Muscle of leg (tissue), 11 donors: ENCODE measurements around the gene WFIKKN2. TPM values are rescaled to one million over a fixed set of nuclear protein-coding genes. Genes with fewer than 3 reads are reported as not detected.
A peak's percentile ranks its signal among the peaks of the same experiment; 100 is the strongest.

Experiments
- DNase-seq: peaks from one replicate; pipeline ENCODE4 v3.0.0; 2013
- H3K27ac ChIP-seq: one replicate; pipeline ENCODE4 v1.5.1; 2013; ENCODE audit warnings: mild to moderate bottlenecking, low read length, control low read depth
- H3K27me3 ChIP-seq: one replicate; pipeline ENCODE4 v1.6.1; 2013; ENCODE audit warnings: low read length; ENCODE audit not compliant: control insufficient read depth, insufficient read depth
- H3K36me3 ChIP-seq: one replicate; pipeline ENCODE4 v1.6.1; 2013; ENCODE audit warnings: low read length; ENCODE audit not compliant: control insufficient read depth, insufficient read depth
- H3K4me1 ChIP-seq: one replicate; pipeline ENCODE4 v1.6.1; 2013; ENCODE audit warnings: low read length; ENCODE audit not compliant: control insufficient read depth, insufficient read depth
- H3K4me3 ChIP-seq: one replicate; pipeline ENCODE4 v1.5.1; 2013; ENCODE audit warnings: low read length, control low read depth
- H3K9me3 ChIP-seq: replicated peaks from 2 replicates; pipeline ENCODE4 v1.6.1; 2013; ENCODE audit warnings: low read depth, low read length; ENCODE audit not compliant: control insufficient read depth
- WGBS: methylation state at CpG from one replicate; pipeline ENCODE4 v1.1.5; 2013; ENCODE audit warnings: missing lambda C conversion rate; ENCODE audit not compliant: insufficient coverage; 5-methylcytosine and 5-hydroxymethylcytosine counted together
- polyA plus RNA-seq, 8 donors: library from polyadenylated mRNA; unstranded; fragments of 120-200 nt; gene quantifications; one replicate each; pipeline versions ENCODE4 v1.2.1 to v1.2.3, GENCODE V29; 2013; ENCODE audit warnings: inconsistent platforms in 1 of 8, low replicate concordance in 1 of 8; ENCODE audit not compliant: insufficient read length in 8 of 8, insufficient read depth in 1 of 8
- total RNA-seq: library from RNA; stranded (reverse); fragments of 120-200 nt; gene quantifications from one replicate; pipeline ENCODE4 v1.2.4, GENCODE V29; 2013

Gene WFIKKN2
- total and polyA plus RNA-seq, 9 donors, result 0.35 to 3.3 (median 1.2) TPM

GRCh38 chr17:50820651-50821050, 14.7 kb upstream of the WFIKKN2 start:
- 90% methylated on average over 7 of the region's 10 CpGs for WGBS
- no peak overlapping the region for H3K27ac ChIP-seq
- no peaks in the 10 kb centered on the region for H3K4me1 ChIP-seq
- H3K9me3 ChIP-seq, result no peaks in the 10 kb centered on the region
- H3K27me3 ChIP-seq, result peaks cover 4% of the 10 kb centered on the region
- no peaks in the 10 kb centered on the region for H3K36me3 ChIP-seq
- H3K4me3 ChIP-seq, result no peak overlapping the region
- no peak for DNase-seq

GRCh38 chr17:50822550-50822949, 12.8 kb upstream of the WFIKKN2 start:
- H3K27me3 ChIP-seq, result no peaks in the 10 kb centered on the region
- WGBS, result no CpG with 5 or more reads among the region's 2 CpGs
- no peak overlapping the region for H3K27ac ChIP-seq
- no peaks in the 10 kb centered on the region for H3K36me3 ChIP-seq
- DNase-seq, result no peak
- H3K4me3 ChIP-seq, result no peak overlapping the region
- H3K9me3 ChIP-seq, result no peaks in the 10 kb centered on the region
- no peaks in the 10 kb centered on the region for H3K4me1 ChIP-seq

DNA sequence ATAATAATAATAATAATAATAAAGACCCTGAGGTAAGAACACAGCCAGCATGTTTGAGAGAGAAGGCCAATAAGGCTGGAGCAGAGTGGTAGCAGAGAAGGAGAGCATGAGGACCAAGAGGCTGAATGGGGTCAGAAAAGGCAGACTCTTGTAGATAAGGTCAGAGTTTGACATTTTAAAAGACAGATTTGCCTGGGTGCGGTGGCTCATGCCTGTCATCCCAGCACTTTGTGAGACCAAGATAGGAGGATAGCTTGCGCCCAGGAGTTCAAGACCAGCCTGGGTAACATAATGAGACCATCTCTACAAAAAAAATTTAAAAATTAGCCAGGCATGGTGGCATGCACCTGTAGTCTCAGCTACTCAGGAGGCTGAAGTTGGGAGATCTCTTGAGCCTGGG, 11.0 kb upstream of the WFIKKN2 start:
- WGBS, result no CpG with 5 or more reads among the region's 2 CpGs
- H3K9me3 ChIP-seq, result no peaks in the 10 kb centered on the region
- DNase-seq, result no peak

DNA sequence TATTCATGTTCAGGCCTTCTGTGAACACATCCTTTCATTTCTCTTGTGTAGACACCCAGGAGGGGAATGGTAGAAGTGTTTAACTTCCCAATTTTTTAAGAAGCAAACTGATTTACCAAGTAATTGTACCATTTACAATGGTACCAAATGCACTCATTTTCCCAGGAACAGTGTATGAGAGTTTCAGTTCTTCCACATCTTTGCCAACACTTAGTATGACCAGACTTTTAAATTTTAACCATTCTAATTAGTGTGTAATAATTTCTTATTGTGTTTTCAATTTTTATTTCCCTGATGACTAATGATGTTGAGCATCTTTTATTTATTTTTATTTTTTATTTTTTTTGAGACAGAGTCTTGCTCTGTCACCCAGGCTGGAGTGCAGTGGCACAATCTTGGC, 10.2 kb upstream of the WFIKKN2 start:
- no peak overlapping the region for H3K4me3 ChIP-seq
- no peaks in the 10 kb centered on the region for H3K36me3 ChIP-seq
- no peaks in the 10 kb centered on the region for H3K27me3 ChIP-seq
- H3K27ac ChIP-seq, result no peak overlapping the region
- DNase-seq, result no peak
- no peaks in the 10 kb centered on the region for H3K9me3 ChIP-seq
- H3K4me1 ChIP-seq, result peaks cover 5% of the 10 kb centered on the region

More for the DNA sequence above, 11.0 kb upstream of the WFIKKN2 start:
- Histone ChIP-seq H3K4me3 (no peak overlapping the region), H3K4me1 (peaks cover 2% of the 10 kb centered on the region), H3K36me3 (no peaks in the 10 kb centered on the region), H3K27ac (no peak overlapping the region), H3K27me3 (no peaks in the 10 kb centered on the region)

DNA sequence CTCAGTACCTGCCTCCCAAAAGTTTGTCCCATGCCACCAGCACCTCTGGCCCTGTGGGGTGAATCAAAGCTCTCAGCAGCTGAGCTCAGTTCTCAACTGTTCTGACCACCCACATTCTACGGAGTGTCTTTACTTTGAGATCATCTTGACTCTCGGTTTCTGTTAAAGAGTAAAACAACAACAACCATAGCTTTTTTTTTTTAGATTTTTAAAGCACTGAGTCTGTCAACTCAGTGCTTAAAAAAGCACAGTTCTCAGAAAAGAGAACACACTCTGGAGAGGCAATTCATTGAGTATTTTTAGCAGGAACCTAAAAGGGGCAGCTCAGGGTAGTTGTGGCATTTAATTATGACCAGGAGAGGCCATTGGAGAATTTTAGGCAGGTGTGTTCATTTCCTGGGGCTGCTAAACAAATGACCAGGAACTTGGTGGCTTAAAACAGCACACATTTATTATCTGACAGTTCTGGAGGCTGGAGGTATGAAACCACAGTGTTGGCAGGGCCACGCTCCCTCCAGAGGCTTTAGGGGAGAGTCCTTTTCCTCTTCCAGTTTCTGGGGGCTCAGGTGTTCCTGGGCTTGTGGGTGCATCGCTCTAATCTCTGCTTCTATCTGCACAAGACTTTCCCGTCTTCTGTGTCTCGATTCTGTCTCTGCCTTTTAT, 6.7 kb upstream of the WFIKKN2 start:
- Histone ChIP-seq H3K4me3 (no peak overlapping the region), H3K9me3 (no peaks in the 10 kb centered on the region), H3K36me3 (no peaks in the 10 kb centered on the region), H3K27me3 (peaks cover 5% of the 10 kb centered on the region), H3K27ac (no peak overlapping the region), H3K4me1 (peaks cover 38% of the 10 kb centered on the region)
- DNase-seq, result no peak
- WGBS, result 73% methylated on average over 4 of the region's 6 CpGs

DNA sequence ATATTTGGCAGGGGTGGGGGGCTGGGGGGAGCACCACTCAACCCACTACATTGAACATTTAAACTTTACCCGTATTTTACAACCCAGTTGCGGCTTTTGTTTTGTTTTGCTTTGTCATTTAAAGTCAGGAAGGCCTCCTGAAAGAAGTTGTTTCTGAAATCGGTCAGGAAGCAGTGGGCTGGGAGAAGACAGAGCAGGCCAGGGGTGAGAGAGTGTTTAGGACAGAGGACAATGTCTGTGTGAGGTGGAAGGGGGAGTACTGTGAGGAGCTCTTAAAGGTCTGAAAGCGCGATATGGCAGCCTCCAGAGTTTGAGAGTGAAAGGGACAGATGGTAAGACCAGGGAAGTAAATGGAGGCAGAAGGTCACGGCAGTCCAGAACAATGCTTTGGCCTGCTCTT, 6.1 kb upstream of the WFIKKN2 start:
- peaks cover 11% of the 10 kb centered on the region for H3K27me3 ChIP-seq
- no peak for DNase-seq
- H3K36me3 ChIP-seq, result no peaks in the 10 kb centered on the region
- H3K4me3 ChIP-seq, result no peak overlapping the region
- WGBS, result 74% methylated on average over 4 of the region's 6 CpGs
- no peaks in the 10 kb centered on the region for H3K9me3 ChIP-seq
- H3K4me1 ChIP-seq, result peaks cover 45% of the 10 kb centered on the region
- H3K27ac ChIP-seq, result no peak overlapping the region

- no peaks in the 10 kb centered on the region for H3K36me3 ChIP-seq
- no peak overlapping the region for H3K4me3 ChIP-seq
- H3K27me3 ChIP-seq, result peaks cover 21% of the 10 kb centered on the region
- no peaks in the 10 kb centered on the region for H3K9me3 ChIP-seq
- peaks cover 55% of the 10 kb centered on the region for H3K4me1 ChIP-seq
- H3K27ac ChIP-seq, result peak overlapping the region; percentile 8
- 31% methylated on average over 4 of the region's 5 CpGs for WGBS
- DNase-seq, result peak; percentile 50
Measured at GRCh38 chr17:50830352-50830751, 5.0 kb upstream of the WFIKKN2 start.

DNA sequence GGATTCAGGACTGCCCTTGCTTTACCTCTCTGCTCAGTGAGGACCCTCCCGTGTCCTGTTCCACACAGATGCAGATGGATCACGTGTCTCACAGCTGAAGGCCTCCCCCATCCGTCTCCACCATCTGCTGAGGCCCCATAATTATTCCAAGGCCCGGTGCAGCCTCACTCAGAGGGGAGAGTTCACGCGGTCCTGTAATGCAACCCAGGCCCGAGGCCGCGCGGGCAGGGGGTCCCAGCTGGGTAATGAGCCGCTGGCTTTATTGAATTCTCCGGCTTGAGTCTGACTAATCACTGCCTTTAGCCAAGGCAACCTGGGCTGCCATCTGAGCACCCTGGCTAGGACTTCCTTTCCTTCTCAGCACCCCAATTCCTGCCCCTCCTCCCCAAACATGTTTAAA, 4.4 kb upstream of the WFIKKN2 start:
- H3K4me3 ChIP-seq, result no peak overlapping the region
- peaks cover 22% of the 10 kb centered on the region for H3K27me3 ChIP-seq
- peak overlapping the region; percentile 8 for H3K27ac ChIP-seq
- peaks cover 60% of the 10 kb centered on the region for H3K4me1 ChIP-seq
- H3K36me3 ChIP-seq, result no peaks in the 10 kb centered on the region
- DNase-seq, result peak; percentile 80
- no peaks in the 10 kb centered on the region for H3K9me3 ChIP-seq
- 13% methylated on average over 12 of the region's 12 CpGs for WGBS

DNA sequence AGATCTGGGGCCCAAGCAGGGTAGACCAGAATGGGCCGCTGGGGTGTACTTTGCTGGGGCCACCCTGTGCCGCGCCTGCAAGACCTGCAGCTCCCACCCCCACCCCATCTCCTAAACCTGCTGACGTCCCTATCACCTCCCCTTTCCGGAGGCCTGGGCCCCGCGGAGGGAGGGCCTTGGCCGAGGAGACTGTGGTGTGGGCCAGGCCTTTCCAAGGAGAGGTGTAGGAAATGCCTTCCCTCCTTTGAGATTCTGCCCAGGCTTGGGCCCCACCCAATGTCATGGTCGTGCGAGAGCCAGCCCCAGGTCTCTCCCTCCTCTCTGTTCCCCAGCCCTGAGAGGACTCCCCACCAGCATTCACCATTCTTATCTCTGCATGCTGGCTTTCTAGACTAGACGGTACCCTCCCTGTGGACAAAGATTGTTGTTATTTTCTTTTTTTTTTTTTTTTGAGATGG, 3.9 kb upstream of the WFIKKN2 start:
- no peak overlapping the region for H3K4me3 ChIP-seq
- peaks cover 60% of the 10 kb centered on the region for H3K4me1 ChIP-seq
- H3K36me3 ChIP-seq, result no peaks in the 10 kb centered on the region
- no peaks in the 10 kb centered on the region for H3K9me3 ChIP-seq
- 7% methylated on average over 2 of the region's 11 CpGs for WGBS
- peak; percentile 83 for DNase-seq
- H3K27ac ChIP-seq, result peak overlapping the region; percentile 8
- peaks cover 22% of the 10 kb centered on the region for H3K27me3 ChIP-seq

DNA sequence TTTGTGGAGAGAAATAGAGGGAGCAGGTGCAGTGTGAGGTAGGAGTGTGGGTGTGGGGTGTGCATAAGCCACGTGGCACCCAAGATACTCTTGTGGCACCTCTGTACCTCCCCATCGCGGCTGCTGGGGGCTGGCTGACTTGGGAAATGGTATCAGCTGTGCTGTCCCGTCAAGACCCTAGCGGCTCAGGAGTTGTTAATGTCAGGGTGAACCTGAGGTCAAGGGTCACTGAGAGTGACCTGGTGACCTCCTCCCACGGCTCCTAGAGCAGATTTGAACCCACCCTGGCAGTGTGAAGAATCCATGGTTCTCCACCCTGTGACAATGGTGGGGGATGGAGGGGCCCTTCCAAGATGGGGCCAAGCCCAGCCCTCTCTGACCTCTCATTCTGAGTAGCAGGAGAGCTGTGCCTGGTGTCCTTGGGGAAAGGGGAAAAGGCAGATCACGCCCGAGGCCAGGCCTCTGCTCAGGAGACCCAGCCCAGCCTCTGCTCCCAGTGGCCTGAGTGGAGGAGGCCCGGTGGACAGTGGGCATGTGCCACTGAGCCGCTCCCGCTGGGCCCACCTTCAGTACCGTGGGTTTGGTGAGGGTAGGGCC, 3.0 kb upstream of the WFIKKN2 start:
- H3K4me1 ChIP-seq, result peaks cover 60% of the 10 kb centered on the region
- 80% methylated on average over 5 of the region's 12 CpGs for WGBS
- peak overlapping the region; percentile 9 for H3K27ac ChIP-seq
- DNase-seq, result no peak
- H3K36me3 ChIP-seq, result no peaks in the 10 kb centered on the region
- H3K9me3 ChIP-seq, result no peaks in the 10 kb centered on the region
- no peak overlapping the region for H3K4me3 ChIP-seq
- peaks cover 22% of the 10 kb centered on the region for H3K27me3 ChIP-seq
